HL-60 (cell line): ENCODE data around the gene DNAH6.

Source experiments
- DNase-seq, 2 experiments: peaks; one replicate each; pipeline ENCODE4 v3.0.0-alpha.2; 2010 to 2020; ENCODE audit warnings: low read depth in 1 of 2, low spot score in 1 of 2
- H3K27ac ChIP-seq: fragments of 250-450 bp; sonication (Bioruptor Pico); replicated peaks from 2 replicates; pipeline ENCODE4 v1.5.1; 2020; ENCODE audit warnings: mild to moderate bottlenecking, moderate library complexity
- H3K27me3 ChIP-seq: fragments of 250-450 bp; sonication (Bioruptor Pico); 2 replicates; pipeline ENCODE4 v1.5.1; 2021; ENCODE audit warnings: mild to moderate bottlenecking, moderate library complexity; ENCODE audit not compliant: insufficient read depth, poor library complexity, severe bottlenecking
- H3K4me3 ChIP-seq: replicated peaks from 2 replicates; pipeline ENCODE4 v1.5.1; 2011; ENCODE audit warnings: mild to moderate bottlenecking, control low read depth, low read length; ENCODE audit not compliant: insufficient read depth
- GABPA ChIP-seq: IDR thresholded peaks from 2 replicates; pipeline ENCODE4 v1.6.1; 2012; ENCODE audit warnings: low read depth
- POLR2AphosphoS5 ChIP-seq: IDR thresholded peaks from 2 replicates; pipeline ENCODE4 v1.6.1; 2012; ENCODE audit warnings: low read depth
- SPI1 ChIP-seq: IDR thresholded peaks from 2 replicates; pipeline ENCODE4 v1.6.1; 2012; ENCODE audit warnings: low read depth, mild to moderate bottlenecking, borderline replicate concordance
- TF ChIP-seq, protein P1 (sequence below): IDR thresholded peaks from one replicate; pipeline ENCODE4 v1.5.1; 2011; ENCODE audit warnings: low read length, control low read depth, inconsistent platforms; ENCODE audit not compliant: insufficient read depth
- TF ChIP-seq, protein P2 (sequence below): IDR thresholded peaks from 2 replicates; pipeline ENCODE4 v1.6.1; 2012; ENCODE audit warnings: low read depth; ENCODE audit not compliant: insufficient replicate concordance

DNAH6 gene

DNA sequence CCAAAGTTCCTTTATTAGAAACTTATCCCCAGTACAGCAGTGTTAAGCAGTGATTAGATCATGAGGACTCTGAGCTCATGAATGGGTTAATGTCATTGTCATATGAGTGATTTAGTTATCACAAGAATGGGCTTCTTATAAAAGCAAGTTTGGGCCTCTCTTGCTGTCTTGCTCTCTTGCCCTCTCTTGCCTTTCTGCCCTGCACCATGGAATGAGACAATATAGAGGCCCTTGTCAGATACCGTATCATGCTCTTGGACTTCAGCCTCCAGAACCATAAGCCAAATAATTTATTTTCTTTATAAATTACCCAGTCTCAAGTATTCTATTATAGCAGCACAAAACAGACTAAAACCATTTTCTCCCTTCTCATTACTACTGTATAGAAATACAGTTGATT, 238.8 kb downstream of the DNAH6 start:
- TF ChIP-seq, protein P1, sequence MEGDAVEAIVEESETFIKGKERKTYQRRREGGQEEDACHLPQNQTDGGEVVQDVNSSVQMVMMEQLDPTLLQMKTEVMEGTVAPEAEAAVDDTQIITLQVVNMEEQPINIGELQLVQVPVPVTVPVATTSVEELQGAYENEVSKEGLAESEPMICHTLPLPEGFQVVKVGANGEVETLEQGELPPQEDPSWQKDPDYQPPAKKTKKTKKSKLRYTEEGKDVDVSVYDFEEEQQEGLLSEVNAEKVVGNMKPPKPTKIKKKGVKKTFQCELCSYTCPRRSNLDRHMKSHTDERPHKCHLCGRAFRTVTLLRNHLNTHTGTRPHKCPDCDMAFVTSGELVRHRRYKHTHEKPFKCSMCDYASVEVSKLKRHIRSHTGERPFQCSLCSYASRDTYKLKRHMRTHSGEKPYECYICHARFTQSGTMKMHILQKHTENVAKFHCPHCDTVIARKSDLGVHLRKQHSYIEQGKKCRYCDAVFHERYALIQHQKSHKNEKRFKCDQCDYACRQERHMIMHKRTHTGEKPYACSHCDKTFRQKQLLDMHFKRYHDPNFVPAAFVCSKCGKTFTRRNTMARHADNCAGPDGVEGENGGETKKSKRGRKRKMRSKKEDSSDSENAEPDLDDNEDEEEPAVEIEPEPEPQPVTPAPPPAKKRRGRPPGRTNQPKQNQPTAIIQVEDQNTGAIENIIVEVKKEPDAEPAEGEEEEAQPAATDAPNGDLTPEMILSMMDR, result no peak
- no peak for TF ChIP-seq SPI1
- TF ChIP-seq GABPA, result no peak
- TF ChIP-seq POLR2AphosphoS5, result no peak
- Histone ChIP-seq H3K4me3 (no peak overlapping the region), H3K27me3 (no peaks in the 10 kb centered on the region), H3K27ac (no peak overlapping the region)
- DNase-seq, result no peak

DNA sequence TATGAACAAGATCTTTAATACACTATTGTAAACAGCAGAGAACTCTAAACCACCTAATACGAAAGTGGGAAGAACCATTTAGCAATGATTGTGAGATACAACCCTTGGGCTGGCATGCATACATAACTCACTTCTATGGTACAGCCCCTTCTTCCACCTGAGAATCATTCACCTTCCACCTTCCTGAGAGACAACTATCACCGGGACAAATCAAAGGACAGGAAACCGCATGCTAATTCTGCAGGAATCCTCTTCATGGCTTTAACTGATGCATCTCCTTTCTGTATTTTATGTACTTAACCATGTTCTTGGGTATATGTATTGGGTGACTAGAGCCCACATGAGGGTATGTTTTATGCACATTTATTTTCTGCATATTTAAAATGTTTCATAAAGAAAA, 241.3 kb downstream of the DNAH6 start:
- H3K27me3 ChIP-seq, result no peaks in the 10 kb centered on the region

DNA sequence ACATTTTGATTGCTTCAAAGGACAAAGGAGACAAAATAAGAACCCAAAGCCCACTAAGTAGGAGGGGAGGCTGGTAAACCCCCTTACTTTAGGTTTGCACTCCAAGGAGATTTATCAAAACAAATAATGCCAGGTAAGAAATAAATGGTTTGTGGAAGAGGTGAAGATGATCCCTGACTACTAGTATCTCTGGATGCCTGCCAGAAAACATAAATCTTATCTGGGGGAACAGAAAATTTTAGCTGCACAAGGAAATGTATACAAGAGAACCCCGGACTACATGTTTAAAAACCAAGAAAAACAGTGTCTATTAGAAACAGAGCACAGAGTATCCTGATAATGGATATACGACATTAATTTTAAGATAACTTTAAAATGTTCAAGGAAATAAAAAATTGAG, 250.5 kb downstream of the DNAH6 start:
- H3K27me3 ChIP-seq, result peaks cover 4% of the 10 kb centered on the region
- TF ChIP-seq, protein P1, result no peak
- TF ChIP-seq SPI1 (no peak), POLR2AphosphoS5 (no peak), GABPA (no peak)
- TF ChIP-seq, protein P2, sequence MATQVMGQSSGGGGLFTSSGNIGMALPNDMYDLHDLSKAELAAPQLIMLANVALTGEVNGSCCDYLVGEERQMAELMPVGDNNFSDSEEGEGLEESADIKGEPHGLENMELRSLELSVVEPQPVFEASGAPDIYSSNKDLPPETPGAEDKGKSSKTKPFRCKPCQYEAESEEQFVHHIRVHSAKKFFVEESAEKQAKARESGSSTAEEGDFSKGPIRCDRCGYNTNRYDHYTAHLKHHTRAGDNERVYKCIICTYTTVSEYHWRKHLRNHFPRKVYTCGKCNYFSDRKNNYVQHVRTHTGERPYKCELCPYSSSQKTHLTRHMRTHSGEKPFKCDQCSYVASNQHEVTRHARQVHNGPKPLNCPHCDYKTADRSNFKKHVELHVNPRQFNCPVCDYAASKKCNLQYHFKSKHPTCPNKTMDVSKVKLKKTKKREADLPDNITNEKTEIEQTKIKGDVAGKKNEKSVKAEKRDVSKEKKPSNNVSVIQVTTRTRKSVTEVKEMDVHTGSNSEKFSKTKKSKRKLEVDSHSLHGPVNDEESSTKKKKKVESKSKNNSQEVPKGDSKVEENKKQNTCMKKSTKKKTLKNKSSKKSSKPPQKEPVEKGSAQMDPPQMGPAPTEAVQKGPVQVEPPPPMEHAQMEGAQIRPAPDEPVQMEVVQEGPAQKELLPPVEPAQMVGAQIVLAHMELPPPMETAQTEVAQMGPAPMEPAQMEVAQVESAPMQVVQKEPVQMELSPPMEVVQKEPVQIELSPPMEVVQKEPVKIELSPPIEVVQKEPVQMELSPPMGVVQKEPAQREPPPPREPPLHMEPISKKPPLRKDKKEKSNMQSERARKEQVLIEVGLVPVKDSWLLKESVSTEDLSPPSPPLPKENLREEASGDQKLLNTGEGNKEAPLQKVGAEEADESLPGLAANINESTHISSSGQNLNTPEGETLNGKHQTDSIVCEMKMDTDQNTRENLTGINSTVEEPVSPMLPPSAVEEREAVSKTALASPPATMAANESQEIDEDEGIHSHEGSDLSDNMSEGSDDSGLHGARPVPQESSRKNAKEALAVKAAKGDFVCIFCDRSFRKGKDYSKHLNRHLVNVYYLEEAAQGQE, result no peak
- no peak overlapping the region for H3K27ac ChIP-seq
- no peak for DNase-seq
- no peak overlapping the region for H3K4me3 ChIP-seq

More for the DNA sequence above, 241.3 kb downstream of the DNAH6 start:
- no peak for DNase-seq
- TF ChIP-seq GABPA (no peak), POLR2AphosphoS5 (no peak), SPI1 (no peak)
- TF ChIP-seq, protein P1, result no peak
- TF ChIP-seq, protein P2, result no peak
- H3K4me3 ChIP-seq, result no peak overlapping the region
- no peak overlapping the region for H3K27ac ChIP-seq

DNA sequence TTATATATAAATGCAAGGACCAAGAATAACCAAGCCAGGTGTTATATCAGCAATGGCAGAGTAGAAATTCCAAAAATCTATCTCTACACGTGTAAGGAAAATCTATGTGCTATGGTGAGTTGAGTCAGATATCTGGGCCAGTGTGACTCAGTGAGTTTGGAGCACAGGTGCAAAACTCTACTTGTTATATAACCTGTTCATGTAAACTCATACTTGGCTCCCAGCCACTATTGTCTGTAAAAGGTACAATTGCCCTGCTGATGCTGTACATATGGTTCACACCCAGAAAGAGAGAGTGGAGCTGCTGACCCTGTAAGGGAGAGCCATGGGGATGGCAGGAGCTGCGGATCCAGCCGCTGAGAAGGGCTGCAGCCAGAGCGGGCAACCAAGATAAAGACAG, 252.5 kb downstream of the DNAH6 start:
- TF ChIP-seq SPI1, result no peak
- TF ChIP-seq, protein P2, result no peak
- TF ChIP-seq POLR2AphosphoS5, result no peak
- TF ChIP-seq GABPA, result no peak
- TF ChIP-seq, protein P1, result no peak
- Histone ChIP-seq H3K27ac (no peak overlapping the region), H3K27me3 (peaks cover 4% of the 10 kb centered on the region), H3K4me3 (no peak overlapping the region)
- DNase-seq, result no peak
